Measurements from ENCODE around the gene RPS27L. TPM values are rescaled to one million over a fixed set of nuclear protein-coding genes. Genes with fewer than 3 reads are reported as not detected.

The RPS27L gene
- total RNA-seq: 145 and 176 TPM in 2 replicates
- polyA plus RNA-seq (2012): 375 TPM

GRCh38 chr15:63157118-63157843 is at the start of gene RPS27L:
Gene RPS27L (minus strand): TSS chr15:63157477. CDS start chr15:63157405, 72 bp downstream.
- peak; percentile 95 for DNase-seq (ENCODE audit: low read depth)

- no peak for DNase-seq (ENCODE audit: low read depth)
Measured at GRCh38 chr15:63206079-63206478, 48.8 kb upstream of the RPS27L start.

DNA sequence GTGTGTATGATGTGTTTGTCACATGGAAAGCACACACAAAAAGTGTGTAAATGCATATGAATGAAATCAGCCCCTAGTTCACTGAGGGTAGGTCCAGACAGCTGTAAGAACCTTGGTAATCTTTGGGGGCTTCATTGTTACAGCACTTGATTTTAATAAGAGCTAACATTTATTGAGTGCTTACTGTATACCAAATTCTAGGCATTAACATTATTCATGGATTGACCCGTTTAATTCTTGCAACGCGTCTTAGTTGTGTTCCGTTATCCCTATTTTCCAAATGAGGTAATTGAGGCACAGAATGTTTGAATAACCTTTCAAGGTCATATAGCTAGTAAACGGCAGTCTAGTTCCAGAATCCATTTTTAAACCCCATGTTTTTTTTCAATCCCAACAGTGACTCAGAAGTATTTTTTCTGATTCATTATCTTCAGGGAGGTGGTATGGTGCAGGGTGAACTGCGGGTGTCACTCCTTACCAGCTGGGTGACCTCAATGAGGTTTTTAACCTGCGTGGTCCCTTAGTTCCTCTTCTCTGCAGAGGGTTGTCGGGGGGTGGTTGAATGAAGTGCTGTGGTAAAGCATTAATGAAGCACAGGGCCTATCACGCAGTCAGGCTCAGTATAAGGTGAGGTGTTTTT is 46.3 kb upstream of the RPS27L start:
- peak; percentile 35 for DNase-seq (ENCODE audit: low read depth)

- DNase-seq (ENCODE audit: low read depth): no peak
Measured at GRCh38 chr15:63202861-63203260, 45.6 kb upstream of the RPS27L start.

GRCh38 chr15:63200464-63201249 is 43.4 kb upstream of the RPS27L start:
- no peak for DNase-seq (ENCODE audit: low read depth)

DNA sequence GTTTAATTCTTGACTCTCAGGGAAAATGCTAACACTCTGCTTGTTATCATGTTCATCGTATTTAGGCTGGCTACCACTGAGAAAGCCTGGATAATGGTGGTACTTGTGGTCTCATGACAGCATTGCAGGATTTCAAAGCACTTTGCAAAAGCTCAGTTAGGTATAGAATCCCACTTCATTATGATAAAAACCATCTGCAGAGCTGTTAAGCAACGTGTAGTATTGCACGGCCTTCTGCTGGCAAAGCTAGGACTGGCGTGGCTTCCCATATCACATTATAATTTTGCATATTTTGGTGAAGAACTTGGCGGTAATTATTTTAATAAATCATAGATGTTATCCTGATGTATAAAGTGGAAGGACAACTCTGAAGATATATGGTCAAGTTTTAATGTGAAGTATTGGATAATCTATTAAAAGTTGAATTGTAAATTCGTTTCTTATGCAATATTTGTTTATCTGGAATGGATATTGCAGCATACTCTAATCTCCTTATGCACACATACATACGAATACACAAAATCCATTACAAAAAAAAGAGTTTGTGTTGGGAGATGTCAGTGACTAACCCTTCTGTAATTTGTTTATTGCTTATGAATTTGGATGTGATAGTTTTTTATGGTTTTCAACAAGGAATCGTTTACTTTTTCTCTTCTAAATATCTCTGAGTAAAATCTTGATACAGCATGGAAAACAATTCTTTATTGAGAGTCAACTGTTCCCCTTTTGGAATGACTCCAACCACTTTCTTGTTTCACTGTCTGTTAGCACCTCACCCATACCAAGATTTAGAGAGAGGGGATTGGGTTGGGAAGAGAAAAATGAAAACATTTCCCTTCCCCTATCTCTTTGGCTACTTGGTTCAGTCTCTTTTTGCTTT is 41.3 kb upstream of the RPS27L start:
- no peak for DNase-seq (ENCODE audit: low read depth)

DNA sequence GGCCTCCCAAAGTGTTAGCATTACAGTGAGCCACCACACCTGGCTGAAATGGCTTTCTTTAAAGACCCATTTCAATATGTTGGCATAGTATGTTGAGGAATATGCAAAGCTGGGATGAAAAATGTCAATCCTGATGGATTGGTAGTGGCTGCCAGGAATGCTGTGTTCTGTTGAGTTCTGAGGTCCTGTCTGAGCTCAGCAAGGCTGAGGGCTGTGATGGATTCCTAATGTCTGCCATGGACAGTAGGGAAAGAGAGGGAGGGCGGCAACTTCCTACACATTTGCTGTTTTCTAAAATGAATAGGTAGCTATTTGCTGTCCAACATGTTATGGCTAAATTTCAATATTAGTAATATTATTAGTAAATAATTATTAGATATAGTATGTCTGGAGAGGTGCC is 40.3 kb upstream of the RPS27L start:
- no peak for DNase-seq (ENCODE audit: low read depth)

DNA sequence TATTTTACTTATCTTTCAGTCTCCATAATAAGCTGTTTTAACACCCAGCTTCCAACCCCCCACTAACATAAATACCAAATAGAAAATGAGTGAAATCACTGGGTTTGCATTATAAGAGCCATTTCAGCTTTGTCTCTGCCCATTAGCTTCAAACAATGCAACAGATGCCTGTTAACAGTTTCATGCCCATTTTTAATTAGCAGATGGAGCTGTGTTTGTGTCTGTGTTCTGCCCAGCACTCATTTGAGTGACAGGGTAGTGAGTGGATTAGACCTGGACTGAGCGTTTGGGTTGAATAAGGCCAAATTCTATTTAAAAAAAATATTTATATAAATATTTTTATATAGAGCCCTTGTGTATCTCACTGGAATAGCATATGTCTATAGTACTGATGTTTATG is 39.6 kb upstream of the RPS27L start:
- DNase-seq (ENCODE audit: low read depth): no peak

DNA sequence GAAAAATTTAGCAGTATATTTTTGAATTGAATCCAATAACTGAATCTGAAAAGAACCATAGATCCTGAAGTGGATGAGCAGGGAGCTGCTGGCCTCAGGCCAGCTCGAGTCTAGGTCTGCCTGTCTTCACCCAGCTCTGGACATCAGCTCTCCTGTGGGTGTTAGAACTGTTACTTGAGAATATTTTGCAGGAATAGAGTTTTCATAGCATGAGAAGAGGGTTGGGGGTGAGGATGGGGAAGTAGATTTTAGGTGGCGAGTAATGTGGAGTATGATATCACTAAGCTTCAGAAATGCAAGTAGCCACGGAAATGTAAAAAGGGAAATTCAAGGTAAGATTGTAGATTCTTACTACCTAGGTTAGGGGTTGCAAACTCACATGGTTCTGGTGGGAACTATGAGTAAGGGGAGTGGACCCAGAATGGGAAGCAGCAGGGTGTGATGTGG is 38.3 kb upstream of the RPS27L start:
- DNase-seq (ENCODE audit: low read depth): no peak

DNA sequence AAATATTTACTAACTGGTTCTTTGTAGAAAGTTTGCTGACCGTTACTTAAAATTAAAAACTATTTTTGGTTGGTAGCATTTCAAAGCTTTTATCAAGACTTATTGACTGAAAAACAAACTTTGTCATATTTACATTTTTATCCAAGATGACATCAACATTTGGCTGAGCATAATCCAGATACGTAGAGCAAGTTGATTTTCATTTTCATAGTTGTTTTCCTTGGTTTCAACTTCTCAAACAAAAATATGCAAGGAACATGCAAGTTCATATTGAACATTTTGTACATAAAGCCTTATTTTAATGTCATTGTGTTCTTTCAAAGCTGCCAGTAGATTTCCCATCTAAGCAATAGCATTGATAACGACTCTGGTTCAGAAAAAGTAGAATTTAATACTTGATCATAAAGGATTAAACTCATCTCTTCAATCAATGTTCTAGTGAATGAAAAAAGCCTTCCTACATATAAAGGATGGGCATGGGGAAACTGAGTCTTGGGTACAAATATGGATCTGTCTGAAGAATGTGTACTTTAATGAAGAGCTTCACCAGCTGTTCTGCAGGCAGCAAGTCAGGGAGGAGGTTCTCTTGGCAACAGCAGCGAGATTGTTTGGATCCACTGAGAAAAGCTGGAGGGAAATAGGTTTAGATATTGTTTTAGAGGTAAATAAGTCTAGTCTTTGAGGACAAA is 37.7 kb upstream of the RPS27L start:
- no peak for DNase-seq (ENCODE audit: low read depth)

DNA sequence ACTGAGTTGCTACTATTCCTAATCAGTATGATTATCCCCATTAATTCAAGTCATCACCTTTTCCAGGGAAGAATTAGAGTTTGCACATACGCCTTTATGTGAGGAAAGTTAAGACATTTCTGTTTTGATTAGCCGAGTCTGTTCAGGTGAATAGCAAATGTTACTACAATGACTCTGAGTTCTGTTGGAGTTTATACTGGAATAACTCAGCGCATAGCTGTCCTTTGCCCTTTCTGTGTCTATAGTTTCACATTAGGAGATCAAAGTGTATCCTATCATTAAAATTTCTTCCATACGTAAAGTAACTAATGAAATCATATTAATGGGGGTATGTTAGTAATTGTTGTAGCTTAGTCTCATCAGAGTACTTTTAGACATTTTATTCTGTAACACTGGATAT is 37.0 kb upstream of the RPS27L start:
- DNase-seq (ENCODE audit: low read depth): no peak

GRCh38 chr15:63192619-63193206 is 35.4 kb upstream of the RPS27L start:
- no peak for DNase-seq (ENCODE audit: low read depth)

DNA sequence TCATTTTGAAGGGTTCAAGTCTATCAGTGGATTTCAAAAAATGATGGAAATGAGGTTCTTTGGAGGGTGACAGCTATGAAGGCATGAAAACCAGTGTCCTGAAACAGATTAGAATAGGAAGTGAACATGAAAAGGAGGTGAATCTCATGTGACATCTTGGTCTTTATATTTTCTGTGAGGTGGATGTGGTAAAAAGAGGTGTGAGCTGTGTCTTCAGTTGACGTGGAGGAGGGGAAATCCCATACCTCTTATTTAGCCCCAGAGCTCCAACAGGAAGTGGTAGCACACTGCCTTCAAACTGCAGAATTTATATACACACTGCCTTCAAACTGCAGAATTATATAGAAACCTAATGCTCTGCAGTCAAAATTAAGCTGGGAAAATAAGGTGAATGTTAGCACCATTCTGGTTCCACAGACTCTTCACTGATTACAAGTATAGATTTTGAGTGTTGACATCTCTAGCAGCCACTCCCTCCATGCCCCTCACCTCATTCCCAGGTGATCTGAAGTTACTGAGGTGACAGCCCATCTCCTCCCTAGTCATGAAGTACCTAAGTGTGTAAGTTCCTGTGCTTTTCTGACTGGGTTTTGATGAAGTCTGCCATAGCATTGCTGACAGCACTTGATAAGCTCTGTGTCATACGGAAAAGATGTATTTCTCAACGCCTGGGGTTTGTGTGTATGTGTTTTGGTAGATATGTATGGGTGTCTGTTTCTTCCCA is 34.8 kb upstream of the RPS27L start:
- DNase-seq (ENCODE audit: low read depth): no peak

DNA sequence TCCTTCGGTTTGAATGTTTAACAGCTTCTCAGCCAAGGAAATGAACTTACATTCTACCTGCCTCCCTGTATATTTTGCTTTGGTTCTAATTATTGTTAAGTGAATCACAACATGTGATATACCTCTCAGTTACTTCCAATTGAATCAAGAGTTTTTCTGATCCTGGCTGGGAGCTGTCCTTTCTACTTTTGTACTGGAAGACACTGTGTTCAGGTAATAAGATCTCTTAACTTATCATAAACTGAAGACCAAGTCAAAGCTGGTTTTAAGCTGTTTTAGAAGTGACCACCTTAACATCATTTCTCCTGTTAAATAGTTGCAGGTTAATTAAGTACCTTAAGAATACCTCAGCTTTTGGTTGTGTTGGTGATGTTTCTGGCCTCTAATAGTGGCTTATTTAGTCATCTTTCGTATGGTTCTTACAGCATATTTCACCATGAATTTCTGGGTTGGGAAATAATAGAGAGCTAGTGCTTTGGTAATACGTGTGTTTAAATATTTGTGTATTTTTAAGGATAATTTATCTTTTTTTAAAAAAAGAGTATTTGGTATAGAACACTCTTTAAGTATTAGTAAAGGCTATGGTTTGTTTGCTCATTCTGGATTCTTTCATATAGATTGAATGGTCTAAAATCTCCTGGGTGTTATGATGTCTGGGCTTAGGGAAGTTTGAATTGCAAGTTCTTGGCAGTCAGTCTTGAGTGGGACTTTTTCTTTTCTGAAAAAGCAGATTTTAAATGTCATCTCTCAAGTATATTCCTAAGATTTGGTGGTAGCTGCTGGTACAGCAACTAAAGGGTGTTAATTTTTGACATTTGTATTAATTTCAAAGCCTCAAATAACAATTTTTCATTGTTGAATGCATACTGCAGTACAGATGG is 33.7 kb upstream of the RPS27L start:
- DNase-seq (ENCODE audit: low read depth): no peak

- DNase-seq (ENCODE audit: low read depth): no peak
Measured at GRCh38 chr15:63189941-63190768, 32.9 kb upstream of the RPS27L start.

GRCh38 chr15:63188926-63189871 is 31.9 kb upstream of the RPS27L start, which contains the start of gene RAB8B:
Gene RAB8B (plus strand): TSS chr15:63189606. CDS start chr15:63189625, 19 bp downstream.
- DNase-seq (ENCODE audit: low read depth): peak; percentile 98

All from myocyte (in vitro differentiated cells).